Gastroesophageal sphincter (tissue), 4 donors: Measurements from ENCODE around the gene PSAPL1. TPM values are rescaled to one million over a fixed set of nuclear protein-coding genes. Genes with fewer than 3 reads are reported as not detected.

ENCODE experiments used
- ATAC-seq: fragments of 150-250 bp; one replicate; pipeline ENCODE4 v1.9.1; 2016; ENCODE audit warnings: mild to moderate bottlenecking, moderate library complexity
- H3K27ac ChIP-seq, 4 donors: fragments of 200-600 bp; sonication (generic) in 3 of 4; 1 replicate in 3 of 4; 2 replicates in 1 of 4; pipeline ENCODE4 v1.5.1; 2016 to 2019
- H3K27me3 ChIP-seq: fragments of 200-600 bp; sonication (generic); one replicate; pipeline ENCODE4 v1.5.1; 2019
- H3K36me3 ChIP-seq, 2 donors: fragments of 200-600 bp; sonication (generic); one replicate each; pipeline ENCODE4 v1.5.1; 2019; ENCODE audit warnings: control low read depth in 1 of 2
- H3K4me1 ChIP-seq, 3 donors: fragments of 200-600 bp; sonication (generic); 1 replicate in 2 of 3; 2 replicates in 1 of 3; pipeline ENCODE4 v1.5.1; 2016 to 2019; ENCODE audit warnings: control low read depth in 2 of 3
- H3K4me3 ChIP-seq, 2 donors: fragments of 200-600 bp; sonication (generic); one replicate each; pipeline ENCODE4 v1.5.1; 2019; ENCODE audit warnings: mild to moderate bottlenecking in 1 of 2, moderate library complexity in 1 of 2
- H3K9me3 ChIP-seq, 3 donors: fragments of 200-600 bp; sonication (generic); one replicate each; pipeline ENCODE4 v1.5.1; 2017 to 2019; ENCODE audit warnings: control low read depth in 2 of 3
- EP300 ChIP-seq: sonication (generic); formaldehyde crosslinking; IDR thresholded peaks from one replicate; pipeline ENCODE4 v1.6.1; 2017; ENCODE audit warnings: antibody characterized with exemption, mild to moderate bottlenecking
- POLR2A ChIP-seq, 2 donors: fragments of 450-650 bp; IDR thresholded peaks; one replicate each; pipeline ENCODE4 v1.6.1; 2017; ENCODE audit warnings: antibody characterized with exemption in 2 of 2, mild to moderate bottlenecking in 2 of 2, moderate library complexity in 1 of 2
- POLR2AphosphoS5 ChIP-seq: sonication (generic); formaldehyde crosslinking; IDR thresholded peaks from one replicate; pipeline ENCODE4 v1.6.1; 2017; ENCODE audit warnings: antibody characterized with exemption
- WGBS, 2 donors: methylation state at CpG; one replicate each; pipeline ENCODE4 v1.1.5; 2018; ENCODE audit warnings: low coverage in 1 of 2; 5-methylcytosine and 5-hydroxymethylcytosine counted together
- total RNA-seq, 4 donors: library from RNA; depleted of rRNA; stranded (reverse); fragments of >200 nt; gene quantifications; one replicate each; pipeline ENCODE4 v1.1.0, GENCODE V29; 2016
- TF ChIP-seq, protein P1 (sequence below), 4 experiments: fragments of 200-600 bp in 2 of 4; fragments of 450-650 bp in 2 of 4; sonication (generic) in 1 of 4; IDR thresholded peaks; one replicate each; pipeline ENCODE4 v1.5.1; 2017 to 2019; ENCODE audit warnings: antibody characterized with exemption in 4 of 4, mild to moderate bottlenecking in 2 of 4, moderate library complexity in 2 of 4

The PSAPL1 gene
- total RNA-seq, 4 donors from 2014 or later: 0.15 TPM; not detected in 3

DNA sequence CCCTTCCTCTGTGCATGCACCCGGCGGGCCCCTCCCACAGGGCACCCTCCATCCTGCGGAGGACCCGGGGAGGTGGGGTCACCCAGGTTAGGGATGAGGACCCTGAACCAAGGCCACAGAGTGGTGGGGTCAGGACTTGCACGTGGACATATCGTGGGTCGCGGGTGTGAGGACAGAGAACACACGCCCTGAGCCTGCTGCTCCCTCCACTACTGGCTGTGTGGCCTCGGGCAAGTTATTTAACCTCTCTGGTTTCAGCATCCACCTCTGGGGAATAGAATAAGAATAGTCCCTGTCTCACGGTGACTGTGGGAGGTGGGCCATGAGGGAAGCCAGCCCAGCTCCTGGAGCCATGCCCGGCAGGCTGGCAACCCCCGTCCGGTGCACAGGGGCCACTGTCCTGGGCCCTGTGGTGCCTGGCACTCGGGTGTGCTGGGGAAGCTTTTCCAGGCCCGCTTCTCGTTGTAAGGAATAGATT is 5.1 kb downstream of the PSAPL1 start:
- Histone ChIP-seq H3K27ac (no peak overlapping the region), H3K4me1 (peaks cover 0 to 4% (median 0%) of the 10 kb centered on the region in 3 donors), H3K36me3 (no peaks in the 10 kb centered on the region), H3K27me3 (no peaks in the 10 kb centered on the region), H3K4me3 (no peak overlapping the region), H3K9me3 (no peaks in the 10 kb centered on the region)
- 71 to 80% methylated on average over 1 to 6 of the region's 17 CpGs for WGBS, 2 donors
- no peak for ATAC-seq
- TF ChIP-seq, protein P1, sequence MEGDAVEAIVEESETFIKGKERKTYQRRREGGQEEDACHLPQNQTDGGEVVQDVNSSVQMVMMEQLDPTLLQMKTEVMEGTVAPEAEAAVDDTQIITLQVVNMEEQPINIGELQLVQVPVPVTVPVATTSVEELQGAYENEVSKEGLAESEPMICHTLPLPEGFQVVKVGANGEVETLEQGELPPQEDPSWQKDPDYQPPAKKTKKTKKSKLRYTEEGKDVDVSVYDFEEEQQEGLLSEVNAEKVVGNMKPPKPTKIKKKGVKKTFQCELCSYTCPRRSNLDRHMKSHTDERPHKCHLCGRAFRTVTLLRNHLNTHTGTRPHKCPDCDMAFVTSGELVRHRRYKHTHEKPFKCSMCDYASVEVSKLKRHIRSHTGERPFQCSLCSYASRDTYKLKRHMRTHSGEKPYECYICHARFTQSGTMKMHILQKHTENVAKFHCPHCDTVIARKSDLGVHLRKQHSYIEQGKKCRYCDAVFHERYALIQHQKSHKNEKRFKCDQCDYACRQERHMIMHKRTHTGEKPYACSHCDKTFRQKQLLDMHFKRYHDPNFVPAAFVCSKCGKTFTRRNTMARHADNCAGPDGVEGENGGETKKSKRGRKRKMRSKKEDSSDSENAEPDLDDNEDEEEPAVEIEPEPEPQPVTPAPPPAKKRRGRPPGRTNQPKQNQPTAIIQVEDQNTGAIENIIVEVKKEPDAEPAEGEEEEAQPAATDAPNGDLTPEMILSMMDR (IDR thresholded peaks at IDR 0.05): no peak
- no peak for TF ChIP-seq POLR2AphosphoS5
- no peak for TF ChIP-seq POLR2A (IDR thresholded peaks at IDR 0.05)
- TF ChIP-seq EP300: no peak

GRCh38 chr4:7429069-7429416 is 5.7 kb downstream of the PSAPL1 start:
- Histone ChIP-seq H3K27ac (no peak overlapping the region), H3K4me1 (no peaks in the 10 kb centered on the region), H3K9me3 (no peaks in the 10 kb centered on the region), H3K36me3 (no peaks in the 10 kb centered on the region), H3K27me3 (no peaks in the 10 kb centered on the region), H3K4me3 (no peak overlapping the region)
- WGBS, 2 donors: 93 to 100% methylated on average over 1 to 3 of the region's 9 CpGs
- ATAC-seq: no peak
- TF ChIP-seq, protein P1 (IDR thresholded peaks at IDR 0.05): no peak
- TF ChIP-seq POLR2A (IDR thresholded peaks at IDR 0.05) (no peak), POLR2AphosphoS5 (no peak), EP300 (no peak)

DNA sequence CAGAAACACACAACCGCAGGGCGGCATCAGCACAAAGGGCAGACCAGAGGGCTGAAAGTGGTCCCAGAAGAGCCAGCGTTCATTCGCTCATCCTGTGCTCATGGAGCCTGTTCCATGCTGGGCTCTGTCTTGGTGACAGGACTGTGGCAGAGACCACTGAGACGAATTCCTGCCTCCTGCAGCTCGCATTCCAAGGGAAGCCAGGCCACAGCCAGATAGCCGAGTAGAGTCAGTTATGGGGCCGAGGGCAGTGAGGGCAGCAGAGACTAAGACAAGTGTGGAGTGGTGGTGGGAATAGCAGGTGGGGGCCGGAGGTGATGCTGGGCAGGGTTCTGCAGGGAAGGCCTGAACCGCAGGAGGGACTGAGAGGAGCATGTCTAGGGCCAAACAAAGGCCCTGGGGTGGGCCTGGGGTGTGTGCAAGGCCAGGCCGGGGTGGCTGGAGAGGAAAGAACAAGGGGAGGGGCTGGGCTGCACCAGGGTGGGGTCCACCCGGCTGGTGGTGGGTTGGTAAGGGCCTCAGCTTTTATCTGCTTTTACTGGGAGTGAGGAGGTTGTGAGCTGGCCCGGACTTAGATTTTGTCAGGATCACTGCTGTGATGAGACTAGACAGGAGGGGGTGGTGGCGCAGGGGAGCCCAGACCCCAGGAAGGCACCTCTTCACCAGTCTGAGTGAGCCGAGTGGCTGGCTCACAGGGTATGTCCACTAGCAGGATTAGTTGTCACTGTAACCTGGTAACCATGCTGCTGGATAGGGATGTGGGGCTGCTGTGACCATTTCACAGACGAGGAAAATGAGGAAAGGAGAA is 6.3 kb downstream of the PSAPL1 start:
- Histone ChIP-seq H3K4me3 (no peak overlapping the region), H3K36me3 (no peaks in the 10 kb centered on the region), H3K27ac (no peak overlapping the region), H3K9me3 (no peaks in the 10 kb centered on the region), H3K4me1 (no peaks in the 10 kb centered on the region), H3K27me3 (no peaks in the 10 kb centered on the region)
- 82 to 90% methylated on average over 4 to 7 of the region's 16 CpGs for WGBS, 2 donors
- no peak for ATAC-seq
- TF ChIP-seq, protein P1 (IDR thresholded peaks at IDR 0.05): no peak
- no peak for TF ChIP-seq POLR2A (IDR thresholded peaks at IDR 0.05)
- no peak for TF ChIP-seq POLR2AphosphoS5
- TF ChIP-seq EP300: no peak

GRCh38 chr4:7427831-7428260 is 6.9 kb downstream of the PSAPL1 start:
- Histone ChIP-seq H3K9me3 (no peaks in the 10 kb centered on the region), H3K36me3 (no peaks in the 10 kb centered on the region), H3K27me3 (no peaks in the 10 kb centered on the region), H3K27ac (no peak overlapping the region), H3K4me3 (no peak overlapping the region), H3K4me1 (no peaks in the 10 kb centered on the region)
- no peak for ATAC-seq
- 40% methylated on average over 1 of the region's 13 CpGs; no CpG with 5 or more reads in 1 of the 2 donors for WGBS, 2 donors
- TF ChIP-seq, protein P1 (IDR thresholded peaks at IDR 0.05): no peak
- TF ChIP-seq POLR2AphosphoS5: no peak
- TF ChIP-seq POLR2A (IDR thresholded peaks at IDR 0.05): no peak
- no peak for TF ChIP-seq EP300

- no peaks in the 10 kb centered on the region for H3K27me3 ChIP-seq
- 60 to 72% methylated on average over 1 to 6 of the region's 10 CpGs for whole genome bisulfite sequencing, 2 donors
- no peak for ATAC-seq
- no peaks in the 10 kb centered on the region for H3K4me1 ChIP-seq
- no peaks in the 10 kb centered on the region for H3K9me3 ChIP-seq
- no peaks in the 10 kb centered on the region for H3K36me3 ChIP-seq
- no peak for TF ChIP-seq EP300
- no peak overlapping the region for H3K4me3 ChIP-seq
- H3K27ac ChIP-seq: no peak overlapping the region
These were observed 7.4 kb downstream of the PSAPL1 start for GRCh38 chr4:7427361-7427760.
